Measurements from ENCODE around the gene ANAPC1. TPM values are rescaled to one million over a fixed set of nuclear protein-coding genes. Genes with fewer than 3 reads are reported as not detected.
A peak's percentile ranks its signal among the peaks of the same experiment; 100 is the strongest.

ANAPC1 gene
- total and polyA plus RNA-seq, 9 of the 15 experiments (the other 6 are each of a cell fraction or from before 2014, with no cell fraction given), result 14.0 to 126 (median 78.2) TPM

DNA sequence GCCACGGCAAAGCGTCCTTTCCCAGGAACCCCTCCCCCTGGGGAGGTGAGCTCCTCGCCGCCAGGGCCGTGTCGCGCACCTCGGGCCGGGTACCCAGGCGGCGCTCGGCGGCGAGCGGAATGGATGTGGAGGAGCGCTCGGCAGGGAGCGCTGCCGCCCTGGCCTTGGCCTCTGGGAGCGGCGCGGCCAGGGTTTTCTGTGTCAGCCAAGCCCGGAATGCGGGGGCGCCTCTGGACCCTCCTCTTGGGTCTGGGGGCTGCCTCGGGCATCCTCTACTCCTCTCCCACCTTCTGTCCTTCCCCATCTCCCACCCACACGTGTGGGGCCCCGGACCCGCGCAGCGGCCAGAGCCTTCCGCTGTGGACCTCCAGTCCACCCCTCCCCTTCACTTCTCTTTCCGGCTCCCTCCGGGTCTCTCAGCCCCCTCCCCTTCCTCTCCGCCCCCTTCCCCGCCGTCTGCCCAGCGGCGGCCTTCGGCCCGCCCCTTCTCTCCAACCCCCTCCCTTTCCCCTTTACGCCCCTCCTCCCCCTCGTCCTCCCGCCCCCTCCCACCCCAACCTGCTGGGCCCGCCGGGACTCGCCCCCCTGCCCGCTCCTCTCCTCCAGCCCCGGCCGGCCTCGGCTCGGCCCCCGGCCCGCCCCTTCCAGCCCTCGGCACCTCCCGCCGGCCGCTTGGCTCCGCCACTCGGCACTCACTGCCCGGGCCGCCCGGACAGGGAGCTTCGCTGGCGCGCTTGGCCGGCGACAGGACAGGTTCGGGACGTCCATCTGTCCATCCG lies 14.1 kb upstream of the ANAPC1 start, which contains the start of gene MERTK (continued):
- no peak for TF ChIP-seq THRB (CRISPR knock-in tag; conservative IDR thresholded peaks at IDR 0.05)
- no peak for TF ChIP-seq TAF9B (IDR thresholded peaks at IDR 0.05; ENCODE audit: partially characterized antibody)
- TF ChIP-seq HMG20A (CRISPR knock-in tag; conservative IDR thresholded peaks at IDR 0.05), result no peak
- 0 out of 2 replicates have a peak, but pooled peaks have one; percentile 56 for TF ChIP-seq KDM2B (CRISPR knock-in tag; IDR thresholded peaks at IDR 0.05)
- no peak for TF ChIP-seq ZNF197 (CRISPR knock-in tag; IDR thresholded peaks at IDR 0.05; ENCODE audit: low read depth)
- TF ChIP-seq USF1 (CRISPR knock-in tag; IDR thresholded peaks at IDR 0.05), result no peak
- TF ChIP-seq MAFK (IDR thresholded peaks at IDR 0.05; ENCODE audit: low read length), result no peak
- TF ChIP-seq NR1H2 (CRISPR knock-in tag; IDR thresholded peaks at IDR 0.05), result no peak
- TF ChIP-seq ATF7 (IDR thresholded peaks at IDR 0.05), result no peak
- TF ChIP-seq SP2 (IDR thresholded peaks at IDR 0.05; ENCODE audit: extremely low read depth, low read depth, low read length, poor library complexity, severe bottlenecking), result no peak
- no peak for TF ChIP-seq ZKSCAN3 (CRISPR knock-in tag; IDR thresholded peaks at IDR 0.05)
- no peak for TF ChIP-seq KLF6 (CRISPR knock-in tag; IDR thresholded peaks at IDR 0.05; ENCODE audit: borderline replicate concordance)
- TF ChIP-seq, protein P1, sequence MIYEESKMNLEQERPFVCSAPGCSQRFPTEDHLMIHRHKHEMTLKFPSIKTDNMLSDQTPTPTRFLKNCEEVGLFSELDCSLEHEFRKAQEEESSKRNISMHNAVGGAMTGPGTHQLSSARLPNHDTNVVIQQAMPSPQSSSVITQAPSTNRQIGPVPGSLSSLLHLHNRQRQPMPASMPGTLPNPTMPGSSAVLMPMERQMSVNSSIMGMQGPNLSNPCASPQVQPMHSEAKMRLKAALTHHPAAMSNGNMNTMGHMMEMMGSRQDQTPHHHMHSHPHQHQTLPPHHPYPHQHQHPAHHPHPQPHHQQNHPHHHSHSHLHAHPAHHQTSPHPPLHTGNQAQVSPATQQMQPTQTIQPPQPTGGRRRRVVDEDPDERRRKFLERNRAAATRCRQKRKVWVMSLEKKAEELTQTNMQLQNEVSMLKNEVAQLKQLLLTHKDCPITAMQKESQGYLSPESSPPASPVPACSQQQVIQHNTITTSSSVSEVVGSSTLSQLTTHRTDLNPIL (CRISPR knock-in tag; IDR thresholded peaks at IDR 0.05), result no peak
- TF ChIP-seq ARID1B (IDR thresholded peaks at IDR 0.05), result peak; percentile 34; the same call in 1 of the 2 replicates
- TF ChIP-seq, protein P2, sequence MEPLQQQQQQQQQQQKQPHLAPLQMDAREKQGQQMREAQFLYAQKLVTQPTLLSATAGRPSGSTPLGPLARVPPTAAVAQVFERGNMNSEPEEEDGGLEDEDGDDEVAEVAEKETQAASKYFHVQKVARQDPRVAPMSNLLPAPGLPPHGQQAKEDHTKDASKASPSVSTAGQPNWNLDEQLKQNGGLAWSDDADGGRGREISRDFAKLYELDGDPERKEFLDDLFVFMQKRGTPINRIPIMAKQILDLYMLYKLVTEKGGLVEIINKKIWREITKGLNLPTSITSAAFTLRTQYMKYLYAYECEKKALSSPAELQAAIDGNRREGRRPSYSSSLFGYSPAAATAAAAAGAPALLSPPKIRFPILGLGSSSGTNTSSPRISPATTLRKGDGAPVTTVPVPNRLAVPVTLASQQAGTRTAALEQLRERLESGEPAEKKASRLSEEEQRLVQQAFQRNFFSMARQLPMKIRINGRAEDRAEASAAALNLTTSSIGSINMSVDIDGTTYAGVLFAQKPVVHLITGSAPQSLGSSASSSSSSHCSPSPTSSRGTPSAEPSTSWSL (CRISPR knock-in tag; IDR thresholded peaks at IDR 0.05; ENCODE audit: borderline replicate concordance), result no peak
- TF ChIP-seq PCBP1 (IDR thresholded peaks at IDR 0.05; ENCODE audit: low read depth, low read length, poor library complexity, severe bottlenecking), result peak; percentile 88
- TF ChIP-seq ZFP30 (CRISPR knock-in tag; IDR thresholded peaks at IDR 0.05; ENCODE audit: borderline replicate concordance), result no peak
- TF ChIP-seq HCFC1 (IDR thresholded peaks at IDR 0.05; ENCODE audit: low read depth, low read length), result peak; percentile 29; the same call in 1 of the 2 replicates
- TF ChIP-seq CBX3 (IDR thresholded peaks at IDR 0.05; ENCODE audit: borderline replicate concordance in 1 of 2, low read length in 2 of 2), result no peak
- TF ChIP-seq ZNF41 (CRISPR knock-in tag; conservative IDR thresholded peaks at IDR 0.05), result no peak
- no peak for TF ChIP-seq SAFB2 (IDR thresholded peaks at IDR 0.05; ENCODE audit: borderline replicate concordance, low read depth, low read length, severe bottlenecking)

All from K562 (cell line).